A549 (cell line): ENCODE measurements around the gene STK17A. TPM values are rescaled to one million over a fixed set of nuclear protein-coding genes. Genes with fewer than 3 reads are reported as not detected.
A peak's percentile ranks its signal among the peaks of the same experiment; 100 is the strongest.

Experiments used
- ATAC-seq, 2 experiments: fragments of 200-7000 bp in 1 of 2; fragments of >200 bp in 1 of 2; cut with Nextera tagmentation in 1 of 2; cut with Tn5 transposase in 1 of 2; 3 replicates each; pipeline versions ENCODE4 v1.8.0 to v1.9.1; 2018 to 2020; ENCODE audit warnings: mild to moderate bottlenecking in 1 of 2, moderate library complexity in 1 of 2
- CTCF ChIA-PET: fragments of 300-600 bp; sonication (Branson Sonifier 250); formaldehyde crosslinking; extraction: SDS; loops from one replicate; lab custom pipeline; 2021; ENCODE audit warnings: antibody characterized with exemption, inconsistent platforms; lab: Yijun Ruan, JAX
- POLR2A ChIA-PET: fragments of 350-600 bp; formaldehyde crosslinking; extraction: SDS; loops from one replicate; lab custom pipeline; 2021; ENCODE audit warnings: antibody characterized with exemption, inconsistent platforms; lab: Yijun Ruan, JAX
- DNase-seq, 2 experiments: peaks; one replicate each; pipeline versions ENCODE4 v3.0.0 to v3.0.0-alpha.2; 2011 to 2016; ENCODE audit warnings: low read depth in 1 of 2, low spot score in 1 of 2
- FAIRE-seq: peaks from 2 replicates; lab custom pipeline; 2011; peaks lifted over from hg19 to GRCh38; lab: Jason Lieb, UNC
- H3K27ac ChIP-seq, 2 experiments: fragments of >200 bp; sonication (Bioruptor Twin); formaldehyde crosslinking; 3 replicates each; pipeline ENCODE4 v1.5.1; 2016 to 2017
- H3K4me1 ChIP-seq: fragments of >200 bp; sonication (Bioruptor Twin); formaldehyde crosslinking; 3 replicates; pipeline ENCODE4 v1.6.1; 2016
- H3K4me2 ChIP-seq: fragments of >200 bp; sonication (Bioruptor Twin); formaldehyde crosslinking; 3 replicates; pipeline ENCODE4 v1.6.1; 2016
- H3K4me3 ChIP-seq: fragments of >200 bp; sonication (Bioruptor Twin); formaldehyde crosslinking; 3 replicates; pipeline ENCODE4 v1.5.1; 2016
- H3K9me3 ChIP-seq: fragments of >200 bp; sonication (Bioruptor Twin); formaldehyde crosslinking; 3 replicates; pipeline ENCODE4 v1.6.1; 2016
- ATOH8 ChIP-seq: fragments of 250-450 bp; sonication (Bioruptor Pico); IDR thresholded peaks from 2 replicates; pipeline ENCODE4 v1.5.0; 2020; ENCODE audit warnings: low read depth, mild to moderate bottlenecking, moderate library complexity
- E2F6 ChIP-seq: IDR thresholded peaks from 2 replicates; pipeline ENCODE4 v1.6.1; 2012; ENCODE audit warnings: low read depth, borderline replicate concordance
- EHMT2 ChIP-seq: fragments of 200-600 bp; sonication (generic); IDR thresholded peaks from 2 replicates; pipeline ENCODE4 v1.6.1; 2016; ENCODE audit warnings: antibody characterized with exemption, low read depth, mild to moderate bottlenecking, moderate library complexity
- FOSB ChIP-seq: fragments of 250-450 bp; sonication (Bioruptor Pico); IDR thresholded peaks from 2 replicates; pipeline ENCODE4 v1.5.0; 2020; ENCODE audit warnings: mild to moderate bottlenecking, moderate library complexity
- HDAC2 ChIP-seq: fragments of 200-600 bp; sonication (generic); IDR thresholded peaks from 2 replicates; pipeline ENCODE4 v1.6.1; 2016
- MAFK ChIP-seq: fragments of 450-650 bp; IDR thresholded peaks from 2 replicates; pipeline ENCODE4 v1.6.1; 2014; ENCODE audit not compliant: partially characterized antibody
- MYC ChIP-seq: IDR thresholded peaks from 2 replicates; pipeline ENCODE4 v1.6.1; 2012; ENCODE audit warnings: mild to moderate bottlenecking, inconsistent platforms, low read length, improper control_type of control experiment, borderline replicate concordance
- PBX3 ChIP-seq: IDR thresholded peaks from 2 replicates; pipeline ENCODE4 v1.6.1; 2012
- POLR2A ChIP-seq: IDR thresholded peaks from 2 replicates; pipeline ENCODE4 v1.6.1; 2012; ENCODE audit warnings: mild to moderate bottlenecking, low read length
- RAD21 ChIP-seq, 2 experiments: fragments of >200 bp in 1 of 2; sonication (Bioruptor Twin) in 1 of 2; formaldehyde crosslinking in 1 of 2; IDR thresholded peaks in 1 of 2; conservative IDR thresholded peaks in 1 of 2; 2 replicates in 1 of 2; 3 replicates in 1 of 2; pipeline ENCODE4 v1.6.1; 2012 to 2018; ENCODE audit warnings: inconsistent platforms in 1 of 2
- RARB ChIP-seq: fragments of 250-450 bp; sonication (Bioruptor Pico); IDR thresholded peaks from 2 replicates; pipeline ENCODE4 v1.8.0; 2021; ENCODE audit warnings: mild to moderate bottlenecking, moderate library complexity
- RCOR1 ChIP-seq: fragments of 150-350 bp; IDR thresholded peaks from 2 replicates; pipeline ENCODE4 v1.6.1; 2014; ENCODE audit warnings: antibody characterized with exemption, low read length, low read depth
- REST ChIP-seq: fragments of 200-600 bp; sonication (generic); IDR thresholded peaks from 2 replicates; pipeline ENCODE4 v1.6.1; 2016; ENCODE audit warnings: antibody characterized with exemption, mild to moderate bottlenecking, moderate library complexity
- SMC3 ChIP-seq: fragments of >200 bp; sonication (Bioruptor Twin); formaldehyde crosslinking; IDR thresholded peaks from 3 replicates; pipeline ENCODE4 v1.6.1; 2018; ENCODE audit warnings: inconsistent platforms
- USF2 ChIP-seq: fragments of 450-650 bp; IDR thresholded peaks from 2 replicates; pipeline ENCODE4 v1.6.1; 2014; ENCODE audit warnings: antibody characterized with exemption
- ZFP36 ChIP-seq: fragments of 450-650 bp; IDR thresholded peaks from 2 replicates; pipeline ENCODE4 v1.6.1; 2014; ENCODE audit warnings: borderline replicate concordance; ENCODE audit not compliant: partially characterized antibody
- ZSCAN20 ChIP-seq: fragments of 250-450 bp; sonication (Bioruptor Pico); IDR thresholded peaks from 2 replicates; pipeline ENCODE4 v1.8.0; 2022; ENCODE audit warnings: mild to moderate bottlenecking, moderate library complexity
- WGBS: methylation state at CpG from one replicate; pipeline ENCODE4 v1.1.6; 2017; ENCODE audit errors: missing lambda C conversion rate; 5-methylcytosine and 5-hydroxymethylcytosine counted together
- polyA plus RNA-seq, 4 experiments: library from polyadenylated mRNA; depleted of rRNA in 3 of 4; stranded (reverse); fragments of >200 nt; fragmentation: RNase III in 1 of 4; extraction: RNeasy Plus Mini Kit Qiagen cat#74134 plus additional on column Dnase treatment in 1 of 4; gene quantifications; 2 replicates in 3 of 4; 3 replicates in 1 of 4; pipeline ENCODE4 v1.2.3, GENCODE V29; 2011 to 2017

STK17A gene
- polyA plus RNA-seq, 2 of the 4 experiments (the other 2 are of a cell fraction), result 27.3 to 47.5 TPM

DNA sequence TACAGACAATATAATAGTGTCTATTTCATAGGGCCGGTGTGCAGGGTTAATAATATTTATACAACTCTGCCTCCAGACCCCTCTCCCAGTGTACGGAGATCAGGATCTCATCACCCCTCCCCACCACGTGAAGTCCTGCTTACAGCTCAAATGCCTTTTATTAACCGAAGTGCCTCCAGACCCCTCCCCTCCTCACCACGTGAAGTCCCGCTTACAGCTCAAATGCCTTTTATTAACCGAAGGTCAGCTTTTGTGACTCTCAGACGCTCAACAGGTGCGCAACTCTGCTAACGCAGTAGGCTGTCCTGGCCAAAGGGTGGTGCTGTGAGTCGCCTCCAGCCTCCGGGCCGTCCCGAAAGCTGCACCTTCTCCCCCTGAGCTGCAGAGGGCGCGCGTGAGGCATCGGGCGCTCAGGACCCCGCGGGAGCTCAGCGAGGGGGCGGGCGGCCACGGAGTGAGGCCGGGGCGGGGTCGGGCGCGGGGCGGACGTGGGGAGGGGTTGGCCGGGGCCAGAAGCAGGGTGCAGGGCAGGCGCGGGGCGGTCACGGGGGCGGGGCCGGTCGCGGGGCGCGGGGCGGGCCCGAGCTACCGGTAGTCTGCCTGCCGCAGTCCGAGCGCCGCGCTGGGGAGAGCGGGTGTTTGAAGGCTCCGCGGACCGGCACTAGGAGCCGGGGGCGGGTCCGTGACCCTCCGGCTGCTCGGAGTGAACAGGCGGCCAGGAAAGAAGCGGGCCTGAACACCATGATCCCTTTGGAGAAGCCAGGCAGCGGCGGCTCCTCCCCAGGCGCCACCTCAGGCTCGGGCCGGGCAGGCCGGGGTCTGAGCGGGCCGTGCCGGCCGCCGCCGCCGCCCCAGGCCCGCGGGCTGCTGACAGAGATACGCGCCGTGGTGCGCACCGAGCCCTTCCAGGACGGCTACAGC, at the start of gene STK17A (continued):
- TF ChIP-seq SMC3, result peak; percentile 100
- TF ChIP-seq FOSB (CRISPR knock-in tag), result no peak
- TF ChIP-seq PBX3, result peak; percentile 94
- no peak for TF ChIP-seq RARB
- peak; percentile 97 for TF ChIP-seq POLR2A

DNA sequence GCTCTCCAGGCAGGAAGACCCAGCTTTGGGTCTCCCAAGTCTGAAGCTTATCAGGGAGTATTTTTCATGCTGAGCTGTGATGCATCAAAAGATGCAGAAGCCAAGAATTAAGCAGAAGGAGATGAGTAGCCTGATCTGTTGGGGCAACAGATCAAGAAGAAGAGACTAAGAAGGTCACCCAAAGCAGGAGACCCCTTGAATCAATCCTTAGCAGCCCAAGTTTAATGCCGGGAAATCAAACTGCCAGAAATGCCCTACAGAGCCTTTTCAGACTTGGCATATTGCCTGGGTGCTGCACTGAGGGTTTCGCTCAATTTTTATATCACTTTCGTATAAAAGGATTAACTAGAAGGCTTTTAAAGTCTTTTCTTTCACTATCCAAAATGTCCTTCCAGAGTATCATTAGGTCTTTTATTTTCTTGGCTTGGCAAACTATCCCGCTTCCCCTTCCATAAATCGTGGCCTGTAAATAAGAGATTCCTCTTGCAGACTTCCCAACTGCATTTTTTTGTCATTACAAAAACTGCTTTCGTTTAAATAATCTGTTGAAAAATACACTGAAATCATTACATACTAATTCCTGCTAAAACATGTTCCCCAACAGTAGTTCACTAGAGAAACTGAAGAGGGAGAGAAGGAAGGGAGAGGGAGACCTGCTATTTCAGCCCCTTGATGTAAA, 49.0 kb upstream of the STK17A start:
- no peaks in the 10 kb centered on the region for H3K4me1 ChIP-seq
- ATAC-seq, result no peak
- POLR2A ChIA-PET, result no interaction called here
- CTCF ChIA-PET, result interaction anchor here (0.6 kb wide), 1 partner anchor 16 kb away, joined by 3 read pairs; no protein-coding TSS in a partner anchor
- no peak overlapping the region for H3K4me2 ChIP-seq
- no peak overlapping the region for H3K4me3 ChIP-seq
- DNase-seq, result no peak
- H3K9me3 ChIP-seq, result no peaks in the 10 kb centered on the region
- TF ChIP-seq PBX3 (no peak), MYC (no peak), USF2 (no peak), HDAC2 (no peak), REST (no peak)
- no peak for FAIRE-seq
- WGBS, result 84% methylated on average over 6 of the region's 6 CpGs
- H3K27ac ChIP-seq, result no peak overlapping the region

GRCh38 chr7:43535031-43535451, 47.9 kb upstream of the STK17A start:
- FAIRE-seq (no peak), ATAC-seq (no peak), DNase-seq (no peak)
- no peak overlapping the region for H3K4me3 ChIP-seq
- TF ChIP-seq RCOR1 (no peak), ZSCAN20 (CRISPR knock-in tag) (no peak), E2F6 (no peak), ATOH8 (CRISPR knock-in tag) (no peak), FOSB (CRISPR knock-in tag) (no peak), EHMT2 (no peak), MAFK (no peak), RAD21 (conservative IDR thresholded peaks at IDR 0.05 in 1 of 2, IDR thresholded peaks at IDR 0.05 in 1 of 2) (no peak), ZFP36 (no peak)
- H3K9me3 ChIP-seq, result no peaks in the 10 kb centered on the region
- H3K4me1 ChIP-seq, result no peaks in the 10 kb centered on the region
- 90% methylated on average over 4 of the region's 4 CpGs for WGBS
- POLR2A ChIA-PET, result no interaction called here
- H3K27ac ChIP-seq, result no peak overlapping the region
- no peak overlapping the region for H3K4me2 ChIP-seq
- CTCF ChIA-PET, result no interaction called here
